ENCODE measurements around the gene PIK3R4. TPM values are rescaled to one million over a fixed set of nuclear protein-coding genes. Genes with fewer than 3 reads are reported as not detected.

Gene PIK3R4
- total RNA-seq, 1 experiment from 2014 or later = 21.5 TPM

DNA sequence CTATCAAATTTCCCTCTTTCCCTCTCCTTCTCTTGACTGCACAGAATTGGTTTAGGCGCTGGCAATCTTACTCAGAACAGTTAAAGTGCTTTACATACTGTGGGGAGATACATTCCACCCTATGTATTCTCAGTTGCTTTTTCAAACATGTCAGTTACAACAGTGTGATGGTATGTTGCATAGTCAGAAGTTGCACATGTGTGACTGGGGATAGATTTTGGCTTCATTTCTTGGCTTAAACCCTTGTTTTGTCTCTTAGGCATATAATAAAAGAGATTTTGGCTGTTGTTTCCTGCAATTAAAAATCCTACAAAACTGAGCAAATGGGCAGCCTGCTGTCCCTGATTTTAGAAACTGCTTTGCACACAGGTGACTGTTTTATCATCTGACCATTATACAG is 86.7 kb downstream of the PIK3R4 start:
- DNase-seq = no peak
- Histone ChIP-seq H3K4me2 (ENCODE audit: low read length) (no peak overlapping the region), H3K27me3 (ENCODE audit: low read length) (no peaks in the 10 kb centered on the region), H3K27ac (ENCODE audit: low read length) (no peak overlapping the region), H4K20me1 (ENCODE audit: low read length) (no peaks in the 10 kb centered on the region), H3K9me2 (replicated peaks; ENCODE audit: low read length) (no peaks in the 10 kb centered on the region), H3K79me2 (ENCODE audit: low read length) (no peaks in the 10 kb centered on the region), H3F3A (ENCODE audit: low read length, unreplicated experiment) (no peaks in the 10 kb centered on the region), H3K9me3 (ENCODE audit: low read length) (no peaks in the 10 kb centered on the region), H3K4me1 (ENCODE audit: insufficient read depth, low read length) (no peaks in the 10 kb centered on the region; the same call in 1 of the 2 replicates), H2AFZ (ENCODE audit: low read length) (no peak overlapping the region), H3K9ac (ENCODE audit: low read length) (no peak overlapping the region), H3K36me3 (ENCODE audit: low read depth, low read length) (no peaks in the 10 kb centered on the region), H3K4me3 (ENCODE audit: low read length) (no peak overlapping the region)
- no TSS peak for BruUV-seq (replicated peaks)
- ChIA-PET POLR2A (ENCODE audit: unreplicated experiment) (no interaction called here), CTCF (no interaction called here)
- intact Hi-C loops (cut with micrococcal nuclease) = no loop called here
- TF ChIP-seq EZH2 (IDR thresholded peaks at IDR 0.05; ENCODE audit: low read length, unreplicated experiment) (no peak), EZH2phosphoT487 (IDR thresholded peaks at IDR 0.05; ENCODE audit: borderline replicate concordance, low read length) (no peak)
- TF ChIP-seq, protein P1, sequence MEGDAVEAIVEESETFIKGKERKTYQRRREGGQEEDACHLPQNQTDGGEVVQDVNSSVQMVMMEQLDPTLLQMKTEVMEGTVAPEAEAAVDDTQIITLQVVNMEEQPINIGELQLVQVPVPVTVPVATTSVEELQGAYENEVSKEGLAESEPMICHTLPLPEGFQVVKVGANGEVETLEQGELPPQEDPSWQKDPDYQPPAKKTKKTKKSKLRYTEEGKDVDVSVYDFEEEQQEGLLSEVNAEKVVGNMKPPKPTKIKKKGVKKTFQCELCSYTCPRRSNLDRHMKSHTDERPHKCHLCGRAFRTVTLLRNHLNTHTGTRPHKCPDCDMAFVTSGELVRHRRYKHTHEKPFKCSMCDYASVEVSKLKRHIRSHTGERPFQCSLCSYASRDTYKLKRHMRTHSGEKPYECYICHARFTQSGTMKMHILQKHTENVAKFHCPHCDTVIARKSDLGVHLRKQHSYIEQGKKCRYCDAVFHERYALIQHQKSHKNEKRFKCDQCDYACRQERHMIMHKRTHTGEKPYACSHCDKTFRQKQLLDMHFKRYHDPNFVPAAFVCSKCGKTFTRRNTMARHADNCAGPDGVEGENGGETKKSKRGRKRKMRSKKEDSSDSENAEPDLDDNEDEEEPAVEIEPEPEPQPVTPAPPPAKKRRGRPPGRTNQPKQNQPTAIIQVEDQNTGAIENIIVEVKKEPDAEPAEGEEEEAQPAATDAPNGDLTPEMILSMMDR (conservative IDR thresholded peaks at IDR 0.05; ENCODE audit: low read depth, low read length) = no peak
- ATAC-seq = peak; percentile 15; the same call in 1 of the 2 replicates

- no TSS peak for BruUV-seq (replicated peaks)
- no peaks in the 10 kb centered on the region for H3K79me2 ChIP-seq (ENCODE audit: low read length)
- CTCF ChIA-PET = no interaction called here
- H3K4me3 ChIP-seq (ENCODE audit: low read length) = no peak overlapping the region
- H3K36me3 ChIP-seq (ENCODE audit: low read depth, low read length) = no peaks in the 10 kb centered on the region
- no peaks in the 10 kb centered on the region for H3K9me3 ChIP-seq (ENCODE audit: low read length)
- H3K9me2 ChIP-seq (replicated peaks; ENCODE audit: low read length) = no peaks in the 10 kb centered on the region
- no peaks in the 10 kb centered on the region for H3K27me3 ChIP-seq (ENCODE audit: low read length)
- H2AFZ ChIP-seq (ENCODE audit: low read length) = no peak overlapping the region
- ATAC-seq (peak; percentile 68), DNase-seq (peak; percentile 19)
- H3K9ac ChIP-seq (ENCODE audit: low read length) = no peak overlapping the region
- intact Hi-C loops (cut with micrococcal nuclease) = no loop called here
- no peaks in the 10 kb centered on the region for H4K20me1 ChIP-seq (ENCODE audit: low read length)
- H3K4me1 ChIP-seq (ENCODE audit: insufficient read depth, low read length) = no peaks in the 10 kb centered on the region; the same call in 1 of the 2 replicates
- POLR2A ChIA-PET (ENCODE audit: unreplicated experiment) = no interaction called here
- H3K27ac ChIP-seq (ENCODE audit: low read length) = no peak overlapping the region
- TF ChIP-seq EZH2phosphoT487 (IDR thresholded peaks at IDR 0.05; ENCODE audit: borderline replicate concordance, low read length) (no peak), EZH2 (IDR thresholded peaks at IDR 0.05; ENCODE audit: low read length, unreplicated experiment) (no peak)
- TF ChIP-seq, protein P1 (conservative IDR thresholded peaks at IDR 0.05; ENCODE audit: low read depth, low read length) = no peak
- no peak overlapping the region for H3K4me2 ChIP-seq (ENCODE audit: low read length)
- no peaks in the 10 kb centered on the region for H3F3A ChIP-seq (ENCODE audit: low read length, unreplicated experiment)
Observed at GRCh38 chr3:130658678-130659077, 88.0 kb downstream of the PIK3R4 start.

DNA sequence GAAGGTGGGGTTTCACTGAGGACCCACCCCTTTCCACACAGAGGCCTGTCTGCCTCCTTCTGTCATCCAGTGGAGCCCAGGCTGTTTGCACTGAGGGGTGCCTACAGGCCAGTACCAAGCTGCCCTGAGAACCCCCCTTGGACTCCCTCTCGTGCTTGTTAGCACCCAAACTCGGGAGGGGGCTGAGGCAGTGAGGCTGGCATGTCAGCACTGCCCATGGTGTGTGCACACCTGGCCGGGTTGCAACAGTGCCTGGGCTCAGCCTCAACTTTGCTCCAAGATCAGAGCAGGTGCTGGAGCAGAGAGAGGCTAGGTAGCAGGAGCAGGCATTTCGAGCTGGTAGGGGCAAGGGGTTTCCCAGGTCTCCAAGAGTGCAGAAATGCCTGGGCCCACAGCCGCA is 90.0 kb downstream of the PIK3R4 start:
- DNase-seq (no peak), ATAC-seq (no peak)
- intact Hi-C loops (cut with micrococcal nuclease) = no loop called here
- no peak overlapping the region for H2AFZ ChIP-seq (ENCODE audit: low read length)
- no peaks in the 10 kb centered on the region for H3F3A ChIP-seq (ENCODE audit: low read length, unreplicated experiment)
- BruUV-seq (replicated peaks) = no TSS peak
- no peaks in the 10 kb centered on the region for H3K9me3 ChIP-seq (ENCODE audit: low read length)
- H3K4me1 ChIP-seq (ENCODE audit: insufficient read depth, low read length) = no peaks in the 10 kb centered on the region; the same call in 1 of the 2 replicates
- H3K4me3 ChIP-seq (ENCODE audit: low read length) = no peak overlapping the region
- TF ChIP-seq, protein P1 (conservative IDR thresholded peaks at IDR 0.05; ENCODE audit: low read depth, low read length) = no peak
- TF ChIP-seq EZH2 (IDR thresholded peaks at IDR 0.05; ENCODE audit: low read length, unreplicated experiment) (no peak), EZH2phosphoT487 (IDR thresholded peaks at IDR 0.05; ENCODE audit: borderline replicate concordance, low read length) (no peak)
- ChIA-PET POLR2A (ENCODE audit: unreplicated experiment) (no interaction called here), CTCF (no interaction called here)
- no peak overlapping the region for H3K4me2 ChIP-seq (ENCODE audit: low read length)
- H3K9me2 ChIP-seq (replicated peaks; ENCODE audit: low read length) = no peaks in the 10 kb centered on the region
- H3K27ac ChIP-seq (ENCODE audit: low read length) = no peak overlapping the region
- H3K27me3 ChIP-seq (ENCODE audit: low read length) = no peaks in the 10 kb centered on the region
- no peak overlapping the region for H3K9ac ChIP-seq (ENCODE audit: low read length)
- H3K79me2 ChIP-seq (ENCODE audit: low read length) = no peaks in the 10 kb centered on the region
- no peaks in the 10 kb centered on the region for H4K20me1 ChIP-seq (ENCODE audit: low read length)
- no peaks in the 10 kb centered on the region for H3K36me3 ChIP-seq (ENCODE audit: low read depth, low read length)
